T-helper 2 cell treated with Interferon-gamma antibody and Interleukin-4, amounts not matched to agents 100 ng/mL and 5 ng/mL, for 36 hours (primary cell): ENCODE data around the gene PRKAA2. TPM values are rescaled to one million over a fixed set of nuclear protein-coding genes. Genes with fewer than 3 reads are reported as not detected.
"Not testable (repeated sequence)": the region's sequence is repeated elsewhere in the genome, so short reads cannot be mapped to it uniquely, and the experiment has no call there.

Experiments used
- intact Hi-C: fragments of 100-400 bp; cut with micrococcal nuclease; formaldehyde crosslinking; loops from one replicate; pipeline ENCODE4 v1.15.1; 2023
- total RNA-seq: library from RNA; stranded (reverse); gene quantifications from 2 replicates; pipeline ENCODE4 v1.2.3, GENCODE V29; 2022

PRKAA2 gene
- not detected in 2 replicates for total RNA-seq

DNA sequence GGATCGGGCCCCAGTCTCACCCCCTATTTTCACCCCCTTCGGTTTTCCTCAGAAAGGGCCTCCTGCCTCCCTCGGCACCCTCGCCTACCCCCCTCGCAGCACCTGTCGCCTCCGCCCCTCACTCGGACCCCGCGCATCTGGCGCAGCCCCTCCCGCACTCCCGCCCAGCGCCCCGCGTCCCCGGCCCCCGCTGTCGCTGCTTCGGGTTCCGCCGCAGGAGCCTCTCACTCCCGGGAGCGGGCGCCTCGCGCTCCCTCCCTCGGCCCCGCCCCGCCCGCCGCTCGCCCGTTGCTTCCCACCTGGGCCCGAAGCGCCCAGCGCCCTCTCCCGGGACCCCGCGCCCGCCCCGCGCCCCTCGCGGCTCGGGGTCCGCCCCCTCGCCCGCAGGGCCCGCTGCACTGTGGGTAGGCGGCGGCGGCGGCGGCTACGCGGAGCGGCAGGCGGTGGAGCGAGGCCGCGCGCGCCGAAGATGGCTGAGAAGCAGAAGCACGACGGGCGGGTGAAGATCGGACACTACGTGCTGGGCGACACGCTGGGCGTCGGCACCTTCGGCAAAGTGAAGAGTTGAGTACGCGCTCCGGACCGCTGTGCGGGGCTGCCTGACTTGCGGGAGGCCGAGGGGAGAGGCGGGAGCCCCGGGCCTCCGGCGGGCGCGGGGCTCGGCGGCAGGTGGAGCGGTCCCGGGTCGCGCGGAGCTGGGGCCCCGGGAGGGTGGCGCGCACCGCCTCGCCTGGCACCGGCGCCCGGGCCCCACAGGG lies at the start of gene PRKAA2:
PRKAA2 (plus strand) TSS at position 396 of the 758 bp plus-strand sequence; CDS start at position 470, 74 bp downstream.
- intact Hi-C loops, result no loop called here

DNA sequence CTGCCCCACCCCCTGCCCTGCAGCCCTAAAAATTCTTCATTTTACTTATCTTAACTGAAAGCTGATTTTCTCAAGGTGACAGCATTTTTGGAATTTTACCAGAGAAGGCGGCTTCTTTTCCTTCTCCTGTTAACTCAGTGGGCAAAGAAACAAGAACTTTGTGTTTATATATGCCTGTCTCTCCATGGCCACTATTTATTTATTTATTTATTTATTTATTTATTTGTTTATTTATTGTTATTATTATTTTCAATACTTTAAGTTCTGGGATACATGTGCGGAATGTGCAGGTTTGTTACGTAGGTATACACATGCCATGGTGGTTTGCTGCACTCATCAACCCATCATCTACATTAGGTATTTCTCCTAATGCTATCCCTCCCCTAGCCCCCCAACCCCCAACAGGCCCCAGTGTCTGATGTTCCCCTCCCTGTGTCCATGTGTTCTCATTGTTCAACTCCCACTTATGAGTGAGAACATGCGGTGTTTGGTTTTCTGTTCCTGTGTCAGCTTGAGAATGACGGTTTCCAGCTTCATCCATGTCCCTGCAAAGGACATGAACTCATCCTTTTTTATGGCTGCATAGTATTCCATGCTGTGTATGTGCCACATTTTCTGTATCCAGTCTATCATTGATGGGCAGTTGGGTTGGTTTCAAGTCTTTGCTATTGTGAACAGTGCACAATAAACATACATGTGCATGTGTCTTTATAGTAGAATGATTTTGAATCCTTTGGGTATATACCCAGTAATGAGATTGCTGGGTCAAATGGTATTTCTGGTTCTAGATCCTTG lies 49.5 kb upstream of the PRKAA2 start:
- intact Hi-C loops, result not testable (repeated sequence)

DNA sequence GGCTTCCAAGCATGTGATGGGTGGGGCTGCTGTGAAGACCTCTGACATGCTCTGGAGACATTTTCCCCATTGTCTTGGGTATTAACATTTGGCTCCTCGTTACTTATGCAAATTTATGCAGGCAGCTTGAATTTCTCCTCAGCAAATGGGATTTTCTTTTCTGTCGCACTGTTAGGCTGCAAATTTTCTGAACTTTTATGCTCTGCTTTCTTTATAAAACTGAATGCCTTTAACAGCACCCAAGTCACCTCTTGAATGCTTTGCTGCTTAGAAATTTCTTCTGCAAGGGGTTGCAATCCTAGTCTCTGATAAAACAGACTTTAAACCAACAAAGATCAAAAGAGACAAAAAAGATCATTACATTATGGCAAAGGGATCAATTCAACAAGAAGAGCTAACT lies 35.0 kb upstream of the PRKAA2 start:
- intact Hi-C loops, result not testable (repeated sequence)

DNA sequence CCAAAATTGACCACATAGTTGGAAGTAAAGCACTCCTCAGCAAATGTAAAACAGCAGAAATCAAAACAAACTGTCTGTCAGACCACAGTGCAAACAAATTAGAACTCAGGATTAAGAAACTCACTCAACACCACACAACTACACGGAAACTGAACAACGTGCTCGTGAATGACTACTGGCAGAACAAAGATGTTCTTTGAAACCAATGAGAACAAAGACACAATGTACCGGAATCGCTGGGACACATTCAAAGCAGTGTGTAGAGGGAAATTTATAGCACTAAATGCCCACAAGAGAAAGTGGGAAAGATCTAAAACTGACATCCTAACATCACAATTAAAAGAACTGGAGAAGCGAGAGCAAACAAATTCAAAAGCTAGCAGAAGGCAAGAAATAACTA lies 34.3 kb upstream of the PRKAA2 start:
- intact Hi-C loops, result not testable (repeated sequence)

DNA sequence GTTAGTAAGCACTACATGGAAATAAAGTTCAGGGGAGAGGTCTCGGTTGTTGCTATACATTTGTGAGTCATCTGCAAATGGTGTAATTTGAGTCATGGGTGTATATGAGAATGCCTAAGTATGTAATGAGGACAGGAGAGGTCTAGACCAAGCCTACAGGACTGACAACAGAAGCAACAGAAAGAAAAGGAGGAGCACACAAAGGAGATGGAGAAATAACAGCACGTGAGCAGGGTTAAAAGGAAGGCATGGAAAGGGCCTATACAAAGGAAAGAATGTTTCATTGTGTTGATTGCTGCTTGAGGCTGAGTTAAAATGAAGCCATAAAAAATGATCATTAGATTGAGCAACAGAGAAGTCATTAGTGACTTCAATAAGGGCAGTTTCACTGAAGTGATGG lies 28.0 kb upstream of the PRKAA2 start:
- intact Hi-C loops, result no loop called here

DNA sequence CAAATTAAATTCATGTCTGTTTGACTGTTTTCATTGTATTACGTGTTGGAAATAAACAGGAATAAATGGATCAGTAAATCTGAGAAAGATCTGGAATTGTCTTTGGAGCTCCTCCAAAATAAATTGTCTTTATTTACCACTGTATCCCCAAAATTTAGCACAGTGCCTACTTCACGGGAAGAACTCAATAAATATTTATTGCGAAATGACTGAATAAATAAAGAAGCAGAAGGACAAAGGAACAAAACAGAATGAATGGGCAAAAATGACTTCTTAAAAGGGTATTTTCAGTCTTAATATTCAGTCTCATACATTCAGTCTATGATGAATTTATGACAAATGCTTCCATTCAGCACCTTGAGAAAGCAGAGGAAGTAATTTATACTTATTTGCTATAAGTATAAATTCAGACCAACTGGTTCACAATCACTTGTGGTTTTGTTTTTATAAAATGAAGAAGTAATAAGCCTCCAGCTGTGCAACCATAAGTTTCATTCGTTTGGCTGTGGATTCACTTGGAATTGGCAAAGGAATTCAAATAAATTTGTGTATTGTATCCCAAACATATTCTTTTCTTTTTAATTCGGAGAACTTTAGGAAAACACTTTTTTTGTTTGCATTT lies 19.2 kb upstream of the PRKAA2 start:
- intact Hi-C loops, result no loop called here

DNA sequence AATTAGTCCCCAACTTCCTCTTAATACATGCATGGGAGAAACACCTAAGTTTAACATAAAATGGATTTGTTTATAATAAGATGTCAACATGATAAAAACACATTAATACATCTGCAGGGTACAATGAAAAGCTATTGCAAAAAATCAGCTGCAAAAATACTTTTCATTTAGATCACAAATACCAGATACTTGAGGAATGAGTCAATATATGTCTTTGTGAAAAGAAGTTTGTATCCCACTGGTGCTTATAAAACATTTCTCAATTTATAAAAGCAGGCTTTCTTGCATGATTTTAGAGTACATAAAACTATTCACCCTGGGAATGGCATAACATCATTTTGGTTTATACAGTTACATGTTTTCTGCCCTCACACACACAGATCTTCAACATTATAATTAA lies 18.6 kb upstream of the PRKAA2 start:
- intact Hi-C loops, result no loop called here

DNA sequence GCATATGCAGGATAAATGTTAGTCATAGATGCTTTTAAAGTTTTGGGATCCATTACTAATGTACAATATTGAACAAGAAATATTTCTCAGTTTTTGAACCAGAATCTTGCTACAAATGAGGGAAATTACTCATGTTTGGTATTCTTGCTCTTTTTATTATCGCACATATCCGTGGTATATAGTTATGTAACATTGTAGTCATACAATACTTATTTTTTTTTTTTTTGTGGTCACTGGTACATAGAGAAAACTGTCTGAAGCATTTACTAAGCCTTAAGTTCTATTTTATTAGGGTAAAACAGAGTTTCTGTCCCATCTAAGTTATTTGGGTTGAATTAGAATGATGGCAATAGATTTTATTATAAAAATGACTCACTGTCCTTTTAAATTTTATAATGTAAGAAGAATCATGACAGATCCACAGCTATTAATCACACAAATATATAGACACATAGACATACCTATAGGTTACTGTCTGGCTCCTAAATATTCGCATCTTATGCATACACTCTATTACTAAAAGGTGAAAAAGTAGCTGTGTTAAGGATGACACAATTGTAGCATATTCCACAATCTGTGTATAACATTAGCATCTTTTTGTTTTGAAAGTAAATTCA lies 18.0 kb upstream of the PRKAA2 start:
- intact Hi-C loops, result no loop called here

DNA sequence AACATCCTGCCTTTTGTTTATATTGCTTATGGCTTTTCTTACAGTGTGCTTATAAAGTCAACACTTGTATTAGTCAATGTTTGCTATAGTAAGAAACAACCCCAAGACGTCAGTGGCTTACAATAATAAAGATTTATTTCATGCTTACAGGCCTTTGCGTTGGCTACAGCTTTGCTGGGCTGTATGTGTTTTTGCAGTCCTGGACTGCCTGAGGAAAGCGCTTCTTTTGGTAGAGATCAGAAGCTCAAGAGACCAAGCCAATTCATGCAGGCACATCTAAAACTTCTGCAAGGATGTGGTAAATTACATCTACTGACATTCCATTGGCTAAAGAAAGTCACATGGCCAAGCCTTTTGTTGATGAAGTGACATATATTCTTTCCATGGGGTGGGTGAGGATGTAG lies 17.5 kb upstream of the PRKAA2 start:
- intact Hi-C loops, result no loop called here

DNA sequence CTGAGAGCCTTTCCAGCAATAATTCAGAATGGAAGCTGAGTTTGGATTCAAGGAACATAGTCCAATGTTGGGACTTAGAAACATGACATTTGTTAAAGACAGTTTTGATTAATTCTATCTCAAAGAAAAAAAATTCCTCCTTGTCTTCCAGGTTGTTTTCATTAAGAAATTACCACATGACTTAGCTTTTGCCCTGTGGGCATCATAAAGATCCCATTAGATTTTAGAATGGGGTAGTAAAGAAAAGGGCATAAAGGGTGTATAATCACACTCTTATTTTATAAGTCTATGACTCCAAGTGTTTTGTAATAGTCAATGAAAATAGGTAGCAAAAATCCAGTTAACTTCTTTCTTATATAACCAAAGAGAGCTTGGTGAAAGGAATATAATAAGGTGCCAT lies 14.3 kb upstream of the PRKAA2 start:
- intact Hi-C loops, result no loop called here

DNA sequence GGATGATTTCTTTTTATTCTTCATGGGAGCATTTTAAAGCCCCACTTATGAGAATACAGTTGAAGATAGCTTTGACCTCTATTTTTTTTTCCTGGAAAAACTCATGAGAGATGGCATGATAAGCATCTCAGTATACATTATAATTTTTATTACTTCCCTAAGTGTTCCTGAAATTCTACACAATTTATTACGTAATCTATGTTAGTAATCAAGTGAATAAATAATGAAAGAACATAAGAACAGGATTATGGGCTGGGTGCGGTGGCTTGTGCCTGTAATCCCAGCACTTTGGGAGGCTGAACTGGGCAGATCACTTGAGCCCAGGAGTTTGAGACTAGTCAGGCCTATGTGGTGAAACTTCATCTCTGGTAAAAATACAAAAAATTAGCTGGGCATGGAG lies 13.2 kb upstream of the PRKAA2 start:
- intact Hi-C loops, result no loop called here

DNA sequence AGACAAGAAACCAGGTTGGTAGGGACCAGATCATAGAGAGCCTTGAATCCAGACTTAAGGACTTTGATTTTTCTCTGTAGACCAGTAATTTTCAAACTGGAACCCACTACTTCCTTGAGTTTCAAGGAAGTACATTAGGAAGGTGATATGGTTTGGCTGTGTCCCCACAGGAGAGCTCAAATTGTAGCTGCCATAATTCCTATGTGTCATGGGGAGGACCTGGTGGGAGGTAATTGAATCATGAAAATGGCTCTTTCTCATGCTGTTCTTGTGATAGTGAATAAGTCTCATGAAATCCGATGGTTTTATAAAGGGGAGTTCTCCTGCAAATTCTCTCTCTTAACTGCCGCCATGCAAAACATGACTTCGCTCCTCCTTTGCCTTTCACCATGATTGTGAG lies 10.1 kb upstream of the PRKAA2 start:
- intact Hi-C loops, result no loop called here

DNA sequence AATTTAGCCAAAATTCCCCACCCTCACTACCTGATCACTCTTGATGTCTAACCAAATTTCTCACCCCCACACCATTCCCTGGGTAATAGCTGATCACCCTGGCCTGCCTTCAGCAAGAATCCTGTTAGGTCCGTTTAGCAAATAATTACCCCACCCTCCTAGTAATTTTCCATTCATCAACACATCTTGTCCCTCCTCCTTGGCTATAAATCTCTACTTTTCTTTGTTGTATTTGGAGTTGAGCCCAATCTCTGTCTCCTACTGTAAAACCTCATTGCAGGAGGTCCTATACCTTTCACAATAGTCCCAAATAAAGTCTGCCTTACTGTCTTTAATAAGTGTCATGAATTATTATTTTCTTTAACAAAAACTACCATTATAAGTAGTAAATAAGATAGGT lies 6.9 kb upstream of the PRKAA2 start:
- intact Hi-C loops, result no loop called here

DNA sequence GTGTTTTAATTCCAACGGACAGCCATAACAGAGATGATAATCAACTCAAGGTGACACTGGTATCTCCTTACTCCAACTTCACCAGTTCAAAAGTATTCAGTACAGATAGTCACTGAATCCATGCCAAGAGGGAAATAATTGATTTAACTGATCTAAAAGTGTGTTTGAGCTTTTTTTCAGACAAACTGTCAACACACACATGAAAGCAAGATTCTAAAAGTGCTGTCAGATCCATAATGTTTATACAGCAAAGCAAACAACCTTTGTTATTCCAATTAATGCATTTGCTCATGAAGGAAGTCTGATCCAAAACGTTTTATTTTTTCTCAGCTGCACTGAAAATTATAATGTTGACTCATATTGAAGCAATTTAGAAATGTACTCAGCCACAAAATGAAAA lies 5.9 kb upstream of the PRKAA2 start:
- intact Hi-C loops, result no loop called here

DNA sequence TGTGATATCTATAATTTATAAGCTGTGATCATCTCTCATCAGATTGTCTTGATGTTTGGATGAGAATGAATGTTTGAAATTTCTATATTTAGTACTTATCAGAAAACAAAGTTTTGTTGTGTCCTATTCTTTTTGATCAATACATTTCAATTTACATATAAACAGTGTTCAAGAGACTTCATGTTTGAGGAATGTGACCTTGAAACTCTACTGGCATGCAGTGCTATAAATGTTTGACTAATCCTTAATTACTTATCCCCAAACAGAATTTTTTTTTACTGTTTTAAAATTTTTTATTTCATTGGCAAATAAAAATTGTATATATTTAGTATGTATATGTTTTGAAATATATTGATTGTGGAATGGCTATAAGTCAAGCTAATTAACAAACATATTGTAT lies 1.5 kb upstream of the PRKAA2 start:
- intact Hi-C loops, result no loop called here

DNA sequence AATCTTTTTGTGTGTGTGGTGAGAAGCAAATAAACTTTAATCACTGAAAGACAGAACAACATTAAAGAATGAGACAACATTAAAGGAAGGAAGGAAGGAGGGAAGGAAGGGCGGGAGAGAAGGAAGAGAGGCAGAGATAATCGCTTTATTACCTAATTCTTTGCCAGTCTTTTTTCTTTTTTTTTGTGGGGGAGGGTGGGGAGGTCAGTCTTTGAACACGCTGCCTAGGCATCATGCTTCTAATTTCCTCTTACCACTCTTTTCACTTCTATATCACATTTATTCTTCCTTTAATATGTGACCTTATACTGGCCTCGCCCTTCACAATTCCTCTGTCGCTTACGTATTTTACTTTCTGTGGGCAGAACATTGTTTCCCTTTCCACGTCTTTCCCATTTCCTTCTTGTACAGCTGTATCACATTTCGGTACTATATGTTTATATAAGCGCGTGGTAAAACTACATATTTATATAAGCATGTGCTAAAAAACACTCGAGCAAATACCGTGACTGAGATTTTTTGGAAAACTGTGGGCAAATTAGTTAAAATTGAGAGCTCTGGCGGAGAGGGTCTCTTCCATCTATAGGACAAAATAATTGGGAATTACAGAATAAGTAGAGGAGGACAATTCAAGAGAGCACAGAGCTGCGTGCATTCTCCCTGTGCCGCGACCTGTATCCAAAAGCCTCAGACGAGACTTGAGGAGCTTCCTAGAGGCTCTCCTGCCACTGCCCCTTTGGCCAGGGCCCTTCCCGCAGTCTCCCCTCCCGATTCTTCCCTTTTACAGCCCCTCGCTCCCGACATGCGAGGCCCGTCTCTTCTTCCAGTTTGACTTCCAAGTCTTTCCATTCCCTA lies 823 bp upstream of the PRKAA2 start:
- intact Hi-C loops, result no loop called here

DNA sequence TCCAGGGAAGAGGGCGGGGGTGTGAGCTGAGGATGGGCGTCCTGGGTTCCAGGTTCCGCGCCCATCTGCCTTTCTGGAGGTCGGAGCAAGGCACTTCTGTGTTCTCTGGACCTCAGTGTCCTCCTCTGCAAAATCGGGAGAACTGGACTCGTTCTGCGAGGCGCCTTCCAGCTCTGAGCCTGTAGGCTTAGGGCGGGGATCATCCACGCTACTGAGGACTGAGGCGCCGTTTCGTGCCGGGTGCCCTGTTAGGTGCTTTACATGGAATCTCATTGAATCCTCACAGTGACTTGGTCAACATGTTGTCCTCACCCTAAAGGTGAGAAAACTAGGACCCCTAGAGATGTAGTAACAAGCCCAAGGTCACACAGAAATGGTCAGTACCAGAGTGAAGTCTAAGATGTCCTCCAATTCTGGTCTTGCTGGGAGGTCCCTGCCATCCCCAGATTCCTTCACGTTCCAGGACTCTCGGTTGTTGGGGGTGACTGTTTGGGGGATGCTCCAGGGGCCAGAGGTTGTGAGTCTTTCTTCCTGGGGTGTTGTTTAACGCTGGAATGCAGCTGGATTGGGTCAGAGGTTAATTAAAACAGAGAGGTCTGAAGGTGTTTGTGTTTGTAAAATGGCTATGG lies 677 bp downstream of the PRKAA2 start:
- intact Hi-C loops, result no loop called here

DNA sequence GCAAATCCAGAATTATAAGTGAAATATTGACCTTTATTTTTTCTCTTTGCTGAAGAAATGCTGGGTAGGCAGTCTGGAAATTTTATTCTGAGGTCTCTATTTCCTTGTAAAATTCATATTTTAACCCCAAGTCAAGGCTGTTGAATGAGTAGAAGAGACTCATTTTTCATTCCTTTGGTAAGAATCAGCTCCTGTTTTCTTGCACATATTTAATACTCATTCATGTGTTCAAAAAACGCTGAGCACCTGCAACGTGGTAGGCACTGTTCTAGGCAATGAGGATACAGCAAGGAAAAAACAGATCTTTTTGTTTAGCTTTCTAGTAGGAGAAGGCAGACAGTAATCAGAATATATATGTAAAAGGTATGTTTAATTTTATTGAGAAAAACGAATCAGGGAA lies 1.5 kb downstream of the PRKAA2 start:
- intact Hi-C loops, result no loop called here

DNA sequence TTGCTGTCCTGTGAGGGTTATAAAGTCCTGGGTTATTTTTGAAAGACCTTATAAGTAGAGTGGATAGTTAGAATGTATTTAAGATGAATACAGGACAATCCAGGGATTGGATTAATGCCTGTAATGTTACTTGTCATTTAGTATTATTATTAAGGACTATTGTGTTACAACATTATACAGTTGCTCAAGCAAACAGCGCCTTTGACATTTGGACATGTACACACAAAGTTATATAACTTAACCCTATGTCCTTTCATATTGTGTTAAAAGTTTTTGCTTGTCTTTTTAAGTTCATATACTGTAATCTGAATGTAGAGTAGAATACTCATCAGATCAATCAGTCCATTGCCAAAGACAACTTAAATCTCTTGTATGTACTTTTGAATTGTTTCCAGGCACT lies 2.0 kb downstream of the PRKAA2 start:
- intact Hi-C loops, result no loop called here

DNA sequence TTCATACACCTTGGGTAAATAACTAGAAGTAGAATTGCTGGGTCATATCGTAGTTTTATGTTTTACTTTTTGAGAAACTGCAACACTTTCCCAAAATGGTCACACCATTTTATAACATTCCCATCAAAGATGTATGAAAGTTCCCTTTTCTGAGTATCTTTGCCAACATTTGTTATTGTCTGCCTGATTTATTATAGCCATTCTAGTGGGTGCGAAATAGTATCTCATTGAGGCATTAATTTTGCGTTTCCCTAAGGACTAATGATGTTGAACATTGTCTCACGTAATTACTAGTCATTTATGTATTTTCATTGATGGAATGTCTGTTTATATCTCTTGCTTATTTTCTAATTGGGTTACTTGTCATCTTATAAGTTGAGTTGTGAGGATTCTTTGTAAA lies 3.4 kb downstream of the PRKAA2 start:
- intact Hi-C loops, result no loop called here
